H1 (cell line): Measurements from ENCODE around the gene NBEA. TPM values are rescaled to one million over a fixed set of nuclear protein-coding genes. Genes with fewer than 3 reads are reported as not detected.

Experiments used
- CTCF ChIA-PET: fragments of 300-600 bp; sonication (Branson Sonifier 250); formaldehyde crosslinking; loops from one replicate; lab custom pipeline; 2021; ENCODE audit not compliant: partially characterized antibody; lab: Charles Lee
- POLR2A ChIA-PET: fragments of 300-600 bp; sonication (Branson Sonifier 250); formaldehyde crosslinking; loops from one replicate; lab custom pipeline; 2021; ENCODE audit warnings: inconsistent platforms; ENCODE audit not compliant: partially characterized antibody; lab: Charles Lee
- DNase-seq, 2 experiments: peaks; one replicate each; pipeline versions ENCODE4 v3.0.0 to v3.0.0-alpha.2; 2010 to 2022; ENCODE audit warnings: low spot score in 2 of 2, low read depth in 1 of 2, mixed read lengths in 1 of 2
- FAIRE-seq: peaks from 2 replicates; lab custom pipeline; 2011; peaks lifted over from hg19 to GRCh38; lab: Jason Lieb, UNC
- H2AFZ ChIP-seq: 2 replicates; pipeline ENCODE4 v1.8.1; 2012; ENCODE audit warnings: low read length, inconsistent platforms
- H2AK5ac ChIP-seq: 2 replicates; pipeline ENCODE4 v1.6.1; 2013; ENCODE audit warnings: low read depth, low read length
- H2BK120ac ChIP-seq: replicated peaks from 2 replicates; pipeline ENCODE3; 2013; ENCODE audit warnings: low read depth, low read length, inconsistent platforms
- H2BK12ac ChIP-seq: 2 replicates; pipeline ENCODE4 v1.6.1; 2013; ENCODE audit warnings: low read depth, low read length
- H2BK15ac ChIP-seq: 2 replicates; pipeline ENCODE4 v1.6.1; 2013; ENCODE audit warnings: low read length
- H2BK20ac ChIP-seq: 2 replicates; pipeline ENCODE4 v1.6.1; 2013; ENCODE audit warnings: low read length
- H2BK5ac ChIP-seq: 2 replicates; pipeline ENCODE4 v1.6.1; 2013; ENCODE audit warnings: low read depth, low read length
- H3K14ac ChIP-seq: 2 replicates; pipeline ENCODE4 v1.6.1; 2013; ENCODE audit warnings: inconsistent platforms; ENCODE audit not compliant: insufficient read length
- H3K18ac ChIP-seq: 2 replicates; pipeline ENCODE4 v1.6.1; 2013; ENCODE audit warnings: low read length; ENCODE audit errors: extremely low read depth
- H3K23ac ChIP-seq: 2 replicates; pipeline ENCODE4 v1.6.1; 2013; ENCODE audit warnings: inconsistent platforms; ENCODE audit not compliant: insufficient read length
- H3K23me2 ChIP-seq: 2 replicates; pipeline ENCODE4 v1.6.1; 2013; ENCODE audit warnings: low read depth, low read length
- H3K27ac ChIP-seq: 2 replicates; pipeline ENCODE4 v1.6.1; 2011; ENCODE audit warnings: low read depth, low read length, inconsistent platforms
- H3K27me3 ChIP-seq, 4 experiments: replicated peaks in 1 of 4; 1 replicate in 1 of 4; 2 replicates in 3 of 4; pipeline versions ENCODE4 v1.6.1 to v1.8.1; 2011 to 2013; ENCODE audit warnings: low read length in 3 of 4, mild to moderate bottlenecking in 3 of 4, inconsistent platforms in 2 of 4, mixed read lengths in 2 of 4, moderate library complexity in 1 of 4; ENCODE audit not compliant: control insufficient read depth in 3 of 4, insufficient read depth in 3 of 4; ENCODE audit errors: extremely low read depth in 1 of 4
- H3K36me3 ChIP-seq, 4 experiments: 2 replicates each; pipeline versions ENCODE4 v1.6.1 to v1.8.1; 2011 to 2013; ENCODE audit warnings: mild to moderate bottlenecking in 4 of 4, low read length in 3 of 4, moderate library complexity in 2 of 4, control low read depth in 1 of 4, inconsistent platforms in 1 of 4; ENCODE audit not compliant: insufficient read depth in 4 of 4, control insufficient read depth in 2 of 4
- H3K4ac ChIP-seq: replicated peaks from 2 replicates; pipeline ENCODE3; 2013; ENCODE audit warnings: low read length, low read depth, mixed read lengths, inconsistent platforms; ENCODE audit not compliant: insufficient read length
- H3K4me1 ChIP-seq, 4 experiments: replicated peaks in 1 of 4; 1 replicate in 1 of 4; 2 replicates in 3 of 4; pipeline versions ENCODE4 v1.6.1 to v1.8.1; 2011 to 2013; ENCODE audit warnings: low read length in 3 of 4, inconsistent platforms in 2 of 4, mixed read lengths in 1 of 4; ENCODE audit not compliant: insufficient read depth in 4 of 4, control insufficient read depth in 3 of 4
- H3K4me2 ChIP-seq, 2 experiments: 2 replicates each; pipeline versions ENCODE4 v1.6.1 to v1.8.1; 2011 to 2013; ENCODE audit warnings: low read depth in 2 of 2, low read length in 2 of 2, control low read depth in 1 of 2, inconsistent platforms in 1 of 2, mild to moderate bottlenecking in 1 of 2; ENCODE audit not compliant: insufficient read depth in 1 of 2
- H3K4me3 ChIP-seq, 4 experiments: fragments of 200-600, 300-600 bp in 1 of 4; sonication (generic), shearing (Covaris generic), sonication (Bioruptor Twin) in 1 of 4; 2 replicates each; pipeline versions ENCODE4 v1.5.1 to v1.8.1; 2011 to 2016; ENCODE audit warnings: low read length in 4 of 4, low read depth in 3 of 4, control low read depth in 2 of 4, inconsistent platforms in 2 of 4, mild to moderate bottlenecking in 2 of 4, mixed read lengths in 1 of 4, moderate library complexity in 1 of 4; ENCODE audit not compliant: insufficient read depth in 2 of 4; ENCODE audit errors: extremely low read depth in 1 of 4
- H3K56ac ChIP-seq: replicated peaks from 2 replicates; pipeline ENCODE3; 2013; ENCODE audit warnings: low read depth, mild to moderate bottlenecking, mixed read lengths, low read length, inconsistent platforms; ENCODE audit not compliant: insufficient read length
- H3K79me1 ChIP-seq: 2 replicates; pipeline ENCODE4 v1.6.1; 2013; ENCODE audit warnings: low read depth, low read length, control low read depth
- H3K79me2 ChIP-seq, 2 experiments: 2 replicates each; pipeline versions ENCODE4 v1.6.1 to v1.8.1; 2012 to 2013; ENCODE audit warnings: low read length in 2 of 2, mild to moderate bottlenecking in 2 of 2, inconsistent platforms in 1 of 2; ENCODE audit not compliant: insufficient read depth in 2 of 2, control insufficient read depth in 1 of 2
- H3K9ac ChIP-seq, 4 experiments: replicated peaks in 1 of 4; 1 replicate in 1 of 4; 2 replicates in 3 of 4; pipeline versions ENCODE4 v1.6.1 to v1.8.1; 2011 to 2013; ENCODE audit warnings: low read depth in 3 of 4, low read length in 3 of 4, control low read depth in 2 of 4, mild to moderate bottlenecking in 2 of 4, moderate library complexity in 2 of 4, inconsistent platforms in 1 of 4; ENCODE audit errors: extremely low read depth in 1 of 4
- H3K9me3 ChIP-seq, 2 experiments: 2 replicates each; pipeline versions ENCODE4 v1.6.1 to v1.8.1; 2012 to 2013; ENCODE audit warnings: mild to moderate bottlenecking in 2 of 2, moderate library complexity in 2 of 2, control low read depth in 1 of 2, inconsistent platforms in 1 of 2, low read depth in 1 of 2, low read length in 1 of 2, mixed read lengths in 1 of 2; ENCODE audit not compliant: insufficient read depth in 2 of 2
- H4K20me1 ChIP-seq, 2 experiments: replicated peaks in 1 of 2; 2 replicates each; pipeline versions ENCODE3 to v1.8.1; 2011 to 2013; ENCODE audit warnings: inconsistent platforms in 2 of 2, low read length in 2 of 2, mild to moderate bottlenecking in 1 of 2; ENCODE audit not compliant: insufficient read depth in 2 of 2, control insufficient read depth in 1 of 2
- H4K5ac ChIP-seq: 2 replicates; pipeline ENCODE4 v1.6.1; 2013; ENCODE audit warnings: low read length, low read depth, mixed read lengths, inconsistent platforms; ENCODE audit not compliant: insufficient read length
- H4K8ac ChIP-seq: 2 replicates; pipeline ENCODE4 v1.8.0; 2013; ENCODE audit warnings: mild to moderate bottlenecking, moderate library complexity, low read length, inconsistent platforms; ENCODE audit not compliant: insufficient read depth; ENCODE audit errors: extremely low read depth
- H4K91ac ChIP-seq: replicated peaks from 2 replicates; pipeline ENCODE3; 2013; ENCODE audit warnings: low read length, mixed read lengths, inconsistent platforms; ENCODE audit not compliant: insufficient read length
- EZH2 ChIP-seq: fragments of 200-600 bp; sonication (generic); IDR thresholded peaks from 2 replicates; pipeline ENCODE4 v1.7.1; 2012; ENCODE audit warnings: low read depth, mild to moderate bottlenecking, moderate library complexity, low read length, inconsistent platforms; ENCODE audit not compliant: severe bottlenecking
- GABPA ChIP-seq: IDR thresholded peaks from 2 replicates; pipeline ENCODE4 v1.6.1; 2011; ENCODE audit warnings: mild to moderate bottlenecking, low read length, moderate library complexity, borderline replicate concordance; ENCODE audit not compliant: insufficient read depth
- POU5F1 ChIP-seq: IDR thresholded peaks from 2 replicates; pipeline ENCODE4 v1.6.1; 2011; ENCODE audit warnings: low read depth, mild to moderate bottlenecking, low read length, moderate library complexity
- RAD21 ChIP-seq, 2 experiments: IDR thresholded peaks in 1 of 2; conservative IDR thresholded peaks in 1 of 2; 2 replicates each; pipeline ENCODE4 v1.6.1; 2011; ENCODE audit warnings: low read depth in 2 of 2, low read length in 2 of 2, improper control_type of control experiment in 1 of 2, inconsistent platforms in 1 of 2, mild to moderate bottlenecking in 1 of 2, moderate library complexity in 1 of 2
- WGBS, 2 experiments: shearing (Covaris generic) in 1 of 2; methylation state at CpG; one replicate each; pipeline versions ENCODE4 v1.1.6 to v1.1.7; 2013 to 2015; ENCODE audit warnings: low lambda C conversion rate in 2 of 2, mixed read lengths in 2 of 2, inconsistent platforms in 1 of 2, low coverage in 1 of 2, missing lambda C conversion rate in 1 of 2; ENCODE audit not compliant: insufficient replicate concordance in 2 of 2, insufficient coverage in 1 of 2, insufficient read length in 1 of 2; ENCODE audit errors: extremely low coverage in 1 of 2, missing lambda C conversion rate in 1 of 2; 5-methylcytosine and 5-hydroxymethylcytosine counted together
- polyA plus RNA-seq, 7 experiments: library from polyadenylated mRNA; depleted of rRNA in 3 of 7; stranded (reverse) in 5 of 7; unstranded in 2 of 7; fragments of >200 nt in 5 of 7; fragments of 200-250 nt in 2 of 7; gene quantifications; 1 replicate in 5 of 7; 2 replicates in 1 of 7; 4 replicates in 1 of 7; pipeline versions ENCODE4 v1.2.1 to v1.2.3, GENCODE V29; 2011 to 2013; ENCODE audit warnings: missing spikeins in 2 of 7, mixed read lengths in 2 of 7
- total RNA-seq: library from RNA; stranded (reverse); fragmentation: NEBNext Ultra II Directional; extraction: Animal tissue kit (Norgen Biotek cat#: 25700); gene quantifications from 2 replicates; pipeline ENCODE4 v1.2.1, GENCODE V29; 2021
- TF ChIP-seq, protein P1 (sequence below), 3 experiments: IDR thresholded peaks; 1 replicate in 2 of 3; 2 replicates in 1 of 3; pipeline versions ENCODE4 v1.5.1 to v1.6.1; 2011; ENCODE audit warnings: low read length in 3 of 3, mild to moderate bottlenecking in 3 of 3, inconsistent platforms in 2 of 3, low read depth in 1 of 3, moderate library complexity in 1 of 3; ENCODE audit not compliant: insufficient read depth in 1 of 3; ENCODE audit errors: control extremely low read depth in 1 of 3

Gene NBEA
- total and polyA plus RNA-seq, 2 of the 8 experiments (the other 6 are each of a cell fraction or from before 2014, with no cell fraction given) = 14.2 to 21.5 TPM

DNA sequence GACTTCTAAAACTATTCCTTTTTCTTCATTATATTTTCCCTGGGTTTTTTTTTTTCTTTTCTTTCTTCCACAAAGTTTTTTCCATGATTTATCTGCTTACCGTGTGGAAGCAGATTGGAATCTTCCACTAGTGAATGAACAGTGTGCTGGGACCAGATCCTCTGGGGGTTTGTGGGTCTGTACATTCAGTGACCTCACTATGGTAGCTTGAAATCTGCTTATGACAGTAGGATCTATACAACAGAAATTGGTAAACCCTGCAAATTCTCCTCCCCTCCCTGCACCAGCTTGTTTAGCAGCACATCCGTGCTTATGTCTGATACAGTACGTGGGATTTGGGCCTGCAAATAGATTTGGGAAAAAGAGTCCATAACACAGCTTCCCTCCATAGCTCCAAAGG is 560.4 kb downstream of the NBEA start:
- no peak overlapping the region for H2BK15ac ChIP-seq
- POLR2A ChIA-PET = no interaction called here
- H2BK20ac ChIP-seq = no peak overlapping the region
- no peaks in the 10 kb centered on the region for H3K9me3 ChIP-seq
- H2AK5ac ChIP-seq = no peak overlapping the region
- no peak overlapping the region for H3K23ac ChIP-seq
- H3K4me1 ChIP-seq = no peaks in the 10 kb centered on the region; a peak in 1 of 7 replicates
- H4K20me1 ChIP-seq = no peaks in the 10 kb centered on the region
- H3K27ac ChIP-seq = no peak overlapping the region
- no peak overlapping the region for H3K9ac ChIP-seq
- H3K79me1 ChIP-seq = no peaks in the 10 kb centered on the region
- WGBS, 2 experiments = 70% methylated on average over 3 of the region's 3 CpGs; no CpG with 5 or more reads in 1 of the 2 experiments
- no peaks in the 10 kb centered on the region for H3K27me3 ChIP-seq
- H2BK12ac ChIP-seq = no peak overlapping the region
- H3K4ac ChIP-seq = no peak overlapping the region
- no peaks in the 10 kb centered on the region for H3K23me2 ChIP-seq
- CTCF ChIA-PET = no interaction called here
- no peak overlapping the region for H3K4me2 ChIP-seq
- no peaks in the 10 kb centered on the region for H3K79me2 ChIP-seq
- no peak overlapping the region for H4K8ac ChIP-seq
- H3K18ac ChIP-seq = no peak overlapping the region
- H2AFZ ChIP-seq = no peak overlapping the region
- no peak overlapping the region for H4K91ac ChIP-seq
- H3K14ac ChIP-seq = no peak overlapping the region
- no peak for FAIRE-seq
- H2BK5ac ChIP-seq = no peak overlapping the region
- H3K36me3 ChIP-seq = no peaks in the 10 kb centered on the region
- DNase-seq = no peak
- no peak overlapping the region for H4K5ac ChIP-seq
- no peak overlapping the region for H2BK120ac ChIP-seq
- H3K56ac ChIP-seq = no peak overlapping the region
- H3K4me3 ChIP-seq = no peak overlapping the region
- TF ChIP-seq RAD21 (IDR thresholded peaks at IDR 0.05 in 1 of 2, conservative IDR thresholded peaks at IDR 0.05 in 1 of 2; ENCODE audit: low read depth in 2 of 2, low read length in 2 of 2) (no peak), GABPA (no peak), EZH2 (no peak), POU5F1 (no peak)
- TF ChIP-seq, protein P1, sequence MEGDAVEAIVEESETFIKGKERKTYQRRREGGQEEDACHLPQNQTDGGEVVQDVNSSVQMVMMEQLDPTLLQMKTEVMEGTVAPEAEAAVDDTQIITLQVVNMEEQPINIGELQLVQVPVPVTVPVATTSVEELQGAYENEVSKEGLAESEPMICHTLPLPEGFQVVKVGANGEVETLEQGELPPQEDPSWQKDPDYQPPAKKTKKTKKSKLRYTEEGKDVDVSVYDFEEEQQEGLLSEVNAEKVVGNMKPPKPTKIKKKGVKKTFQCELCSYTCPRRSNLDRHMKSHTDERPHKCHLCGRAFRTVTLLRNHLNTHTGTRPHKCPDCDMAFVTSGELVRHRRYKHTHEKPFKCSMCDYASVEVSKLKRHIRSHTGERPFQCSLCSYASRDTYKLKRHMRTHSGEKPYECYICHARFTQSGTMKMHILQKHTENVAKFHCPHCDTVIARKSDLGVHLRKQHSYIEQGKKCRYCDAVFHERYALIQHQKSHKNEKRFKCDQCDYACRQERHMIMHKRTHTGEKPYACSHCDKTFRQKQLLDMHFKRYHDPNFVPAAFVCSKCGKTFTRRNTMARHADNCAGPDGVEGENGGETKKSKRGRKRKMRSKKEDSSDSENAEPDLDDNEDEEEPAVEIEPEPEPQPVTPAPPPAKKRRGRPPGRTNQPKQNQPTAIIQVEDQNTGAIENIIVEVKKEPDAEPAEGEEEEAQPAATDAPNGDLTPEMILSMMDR (IDR thresholded peaks at IDR 0.05; ENCODE audit: control extremely low read depth in 1 of 3, insufficient read depth in 1 of 3, low read depth in 1 of 3, low read length in 3 of 3) = no peak
